OCI-LY3 (cell line): Measurements from ENCODE around the gene COL6A2.
"Not testable (repeated sequence)": the region's sequence is repeated elsewhere in the genome, so short reads cannot be mapped to it uniquely, and the experiment has no call there.

Experiments used
- H2AFZ ChIP-seq: fragments of 200-600, 300-600 bp; shearing (Covaris generic); 2 replicates; pipeline ENCODE4 v1.6.0; 2014; ENCODE audit warnings: antibody characterized with exemption, low read depth, low read length
- H3K27ac ChIP-seq: fragments of 200-600, 300-600 bp; sonication (generic); 2 replicates; pipeline ENCODE4 v1.5.1; 2014; ENCODE audit warnings: mild to moderate bottlenecking, low read length, moderate library complexity, mixed read lengths
- H3K27me3 ChIP-seq: fragments of 200-600, 300-600 bp; sonication (generic); 2 replicates; pipeline ENCODE4 v1.6.1; 2014; ENCODE audit warnings: low read depth, low read length, mixed read lengths
- H3K36me3 ChIP-seq: fragments of 200-600, 300-600 bp; sonication (generic); replicated peaks from 2 replicates; pipeline ENCODE3; 2014; ENCODE audit warnings: low read depth, low read length, mixed read lengths
- H3K4me1 ChIP-seq: fragments of 300-600, 200-600 bp; sonication (generic); 2 replicates; pipeline ENCODE4 v1.6.1; 2014; ENCODE audit warnings: low read length, mixed read lengths
- H3K4me2 ChIP-seq: fragments of 200-600, 300-600 bp; sonication (generic); 2 replicates; pipeline ENCODE4 v1.6.1; 2014; ENCODE audit warnings: low read length, mixed read lengths
- H3K4me3 ChIP-seq: fragments of 300-600, 200-600 bp; sonication (generic); 2 replicates; pipeline ENCODE4 v1.5.1; 2014; ENCODE audit warnings: antibody characterized with exemption, mild to moderate bottlenecking, low read length, moderate library complexity
- H3K79me2 ChIP-seq: fragments of 300-600, 200-600 bp; shearing (Covaris generic); 2 replicates; pipeline ENCODE4 v1.6.1; 2014; ENCODE audit warnings: mild to moderate bottlenecking, low read length, mixed read lengths
- H3K9ac ChIP-seq: fragments of 300-600, 200-600 bp; shearing (Covaris generic); 2 replicates; pipeline ENCODE4 v1.6.0; 2014; ENCODE audit warnings: mild to moderate bottlenecking, low read length, moderate library complexity
- H3K9me3 ChIP-seq: fragments of 200-600, 300-600 bp; shearing (Covaris generic); 2 replicates; pipeline ENCODE4 v1.6.1; 2014; ENCODE audit warnings: low read length, mixed read lengths; ENCODE audit not compliant: insufficient read depth
- H4K20me1 ChIP-seq: fragments of 200-600, 300-600 bp; sonication (generic); 2 replicates; pipeline ENCODE4 v1.6.1; 2016; ENCODE audit warnings: low read length, mixed read lengths; ENCODE audit not compliant: insufficient read depth
- EZH2phosphoT487 ChIP-seq: fragments of 200-600 bp; shearing (Covaris generic); IDR thresholded peaks from 2 replicates; pipeline ENCODE4 v1.6.1; 2018; ENCODE audit warnings: antibody characterized with exemption, mixed run types, low read depth
- TF ChIP-seq, protein P1 (sequence below): fragments of 200-600, 300-600 bp; sonication (generic); IDR thresholded peaks from 2 replicates; pipeline ENCODE4 v1.5.1; 2014; ENCODE audit warnings: antibody characterized with exemption, low read length, low read depth

The COL6A2 gene

DNA sequence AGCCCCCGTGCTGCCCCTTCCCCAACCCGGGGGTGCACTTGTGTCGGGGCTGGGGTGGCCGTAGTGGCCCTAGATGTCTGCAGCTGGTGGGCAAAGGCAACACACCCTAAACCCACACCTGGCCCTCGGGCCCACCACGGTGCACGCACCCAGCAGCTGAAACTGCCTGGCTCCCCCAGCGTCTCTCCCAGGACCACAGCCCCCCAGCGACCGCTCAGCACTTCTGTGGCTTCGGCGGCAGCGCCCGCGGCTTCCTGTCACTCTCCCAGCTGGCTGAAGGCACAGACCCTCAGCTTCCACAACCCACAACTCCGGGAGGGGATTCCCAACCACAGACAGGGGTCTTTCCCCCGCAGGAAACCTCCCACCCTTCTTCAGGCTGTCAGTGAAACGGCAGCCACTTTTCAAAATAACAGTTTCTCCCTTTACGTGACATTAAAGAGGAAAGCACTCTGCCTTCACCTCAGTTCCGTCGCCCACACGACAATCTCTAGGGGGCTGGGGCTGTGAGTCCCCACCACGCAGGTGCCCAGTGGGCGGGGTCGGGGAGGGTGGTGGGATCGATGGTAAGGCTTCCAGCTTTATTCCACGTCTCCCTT is 40.7 kb upstream of the COL6A2 start:
- H3K4me2 ChIP-seq, result no peak overlapping the region
- H3K27me3 ChIP-seq, result no peaks in the 10 kb centered on the region
- no peaks in the 10 kb centered on the region for H3K79me2 ChIP-seq
- H3K9ac ChIP-seq, result no peak overlapping the region
- TF ChIP-seq, protein P1, sequence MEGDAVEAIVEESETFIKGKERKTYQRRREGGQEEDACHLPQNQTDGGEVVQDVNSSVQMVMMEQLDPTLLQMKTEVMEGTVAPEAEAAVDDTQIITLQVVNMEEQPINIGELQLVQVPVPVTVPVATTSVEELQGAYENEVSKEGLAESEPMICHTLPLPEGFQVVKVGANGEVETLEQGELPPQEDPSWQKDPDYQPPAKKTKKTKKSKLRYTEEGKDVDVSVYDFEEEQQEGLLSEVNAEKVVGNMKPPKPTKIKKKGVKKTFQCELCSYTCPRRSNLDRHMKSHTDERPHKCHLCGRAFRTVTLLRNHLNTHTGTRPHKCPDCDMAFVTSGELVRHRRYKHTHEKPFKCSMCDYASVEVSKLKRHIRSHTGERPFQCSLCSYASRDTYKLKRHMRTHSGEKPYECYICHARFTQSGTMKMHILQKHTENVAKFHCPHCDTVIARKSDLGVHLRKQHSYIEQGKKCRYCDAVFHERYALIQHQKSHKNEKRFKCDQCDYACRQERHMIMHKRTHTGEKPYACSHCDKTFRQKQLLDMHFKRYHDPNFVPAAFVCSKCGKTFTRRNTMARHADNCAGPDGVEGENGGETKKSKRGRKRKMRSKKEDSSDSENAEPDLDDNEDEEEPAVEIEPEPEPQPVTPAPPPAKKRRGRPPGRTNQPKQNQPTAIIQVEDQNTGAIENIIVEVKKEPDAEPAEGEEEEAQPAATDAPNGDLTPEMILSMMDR, result no peak
- no peak for TF ChIP-seq EZH2phosphoT487
- no peaks in the 10 kb centered on the region for H3K4me1 ChIP-seq
- no peak overlapping the region for H3K27ac ChIP-seq
- H3K4me3 ChIP-seq, result no peak overlapping the region
- no peaks in the 10 kb centered on the region for H3K9me3 ChIP-seq
- no peaks in the 10 kb centered on the region for H3K36me3 ChIP-seq
- no peak overlapping the region for H2AFZ ChIP-seq
- H4K20me1 ChIP-seq, result no peaks in the 10 kb centered on the region

DNA sequence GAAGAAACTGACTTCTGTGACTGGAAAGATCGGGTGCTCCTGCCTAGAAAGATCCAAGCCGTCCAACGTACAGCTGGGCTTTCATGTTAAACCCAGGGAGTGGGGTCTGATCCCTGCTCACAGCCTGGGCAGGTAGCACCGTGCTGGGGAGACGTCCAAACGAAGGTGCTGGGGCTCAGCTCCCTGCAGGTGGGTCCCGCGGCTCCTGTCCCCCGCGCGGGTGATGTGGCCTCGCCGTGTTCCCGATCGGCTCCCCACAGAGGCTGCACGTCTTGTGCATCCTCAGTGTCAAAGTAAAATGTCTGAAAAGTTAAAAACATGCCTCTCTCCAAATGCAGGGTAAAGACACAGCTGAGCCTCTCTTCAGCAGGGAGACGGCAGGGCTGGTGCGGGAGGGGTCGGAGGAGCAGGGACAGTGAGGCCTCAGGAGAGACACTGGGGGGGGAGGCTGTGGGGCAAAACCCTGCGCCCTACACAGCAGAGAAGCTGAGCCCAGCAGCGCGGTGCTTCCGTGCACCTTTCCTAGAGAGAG is 40.1 kb upstream of the COL6A2 start:
- Histone ChIP-seq H3K9me3 (no peaks in the 10 kb centered on the region), H3K4me2 (no peak overlapping the region), H3K4me1 (no peaks in the 10 kb centered on the region), H3K27me3 (no peaks in the 10 kb centered on the region), H3K27ac (no peak overlapping the region), H3K79me2 (no peaks in the 10 kb centered on the region), H3K9ac (no peak overlapping the region), H3K36me3 (no peaks in the 10 kb centered on the region), H3K4me3 (no peak overlapping the region), H2AFZ (no peak overlapping the region), H4K20me1 (no peaks in the 10 kb centered on the region)
- TF ChIP-seq, protein P1, result no peak
- no peak for TF ChIP-seq EZH2phosphoT487

DNA sequence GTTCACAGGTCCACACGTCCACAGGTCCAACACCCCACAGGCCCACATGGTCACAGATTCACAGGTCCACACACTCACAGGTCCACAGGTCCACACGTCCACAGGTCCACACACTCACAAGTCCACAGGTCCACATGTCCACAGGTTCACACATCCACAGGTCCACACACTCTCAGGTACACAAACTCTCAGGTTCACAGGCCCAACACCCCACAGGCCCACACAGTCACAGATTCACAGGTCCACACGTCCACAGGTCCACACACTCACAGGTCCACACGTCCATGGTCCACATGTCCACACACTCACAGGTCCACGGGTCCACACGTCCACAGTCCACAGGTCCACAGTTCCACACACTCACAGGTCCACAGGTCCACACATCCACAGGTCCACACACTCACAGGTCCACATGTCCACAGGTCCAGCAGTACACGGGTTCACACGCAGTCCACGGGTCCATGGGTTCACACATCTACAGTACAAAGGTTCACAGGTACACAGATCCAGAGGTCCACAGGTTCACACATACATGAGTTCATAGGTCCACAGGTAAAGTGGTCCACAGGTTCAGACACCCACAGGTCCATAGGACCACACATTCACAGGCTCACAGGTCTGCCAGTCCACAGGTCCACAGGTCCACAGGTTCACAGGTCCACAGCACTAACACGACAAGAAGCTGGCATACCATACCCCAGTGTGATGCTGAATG is 39.3 kb upstream of the COL6A2 start:
- no peaks in the 10 kb centered on the region for H4K20me1 ChIP-seq
- H3K4me1 ChIP-seq, result no peaks in the 10 kb centered on the region
- no peaks in the 10 kb centered on the region for H3K79me2 ChIP-seq
- no peaks in the 10 kb centered on the region for H3K27me3 ChIP-seq
- H3K4me2 ChIP-seq, result no peak overlapping the region
- no peaks in the 10 kb centered on the region for H3K36me3 ChIP-seq
- no peak overlapping the region for H3K9ac ChIP-seq
- no peak overlapping the region for H3K27ac ChIP-seq
- no peak for TF ChIP-seq EZH2phosphoT487
- TF ChIP-seq, protein P1, result no peak
- no peak overlapping the region for H2AFZ ChIP-seq
- no peak overlapping the region for H3K4me3 ChIP-seq
- no peaks in the 10 kb centered on the region for H3K9me3 ChIP-seq

DNA sequence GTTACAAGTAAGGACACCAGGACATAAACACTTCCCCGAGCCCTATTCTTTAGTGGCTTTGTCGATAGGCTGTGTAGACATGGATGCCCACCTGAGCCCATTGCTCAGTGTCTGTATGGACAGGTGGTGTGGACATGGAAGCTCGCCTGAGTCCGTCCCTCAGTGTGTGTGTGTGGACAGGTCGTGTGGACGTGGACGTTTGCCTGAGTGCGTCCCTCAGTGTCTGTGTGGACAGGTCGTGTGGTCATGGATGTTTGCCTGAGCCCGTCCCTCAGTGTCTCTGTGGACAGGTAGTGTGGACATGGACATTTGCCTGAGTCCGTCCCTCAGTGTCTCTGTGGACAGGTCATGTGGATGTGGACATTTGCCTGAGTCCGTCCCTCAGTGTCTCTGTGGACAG is 38.7 kb upstream of the COL6A2 start:
- Histone ChIP-seq H3K4me2 (no peak overlapping the region), H3K79me2 (no peaks in the 10 kb centered on the region), H3K4me3 (no peak overlapping the region), H3K36me3 (no peaks in the 10 kb centered on the region), H4K20me1 (no peaks in the 10 kb centered on the region), H3K9me3 (no peaks in the 10 kb centered on the region), H3K4me1 (no peaks in the 10 kb centered on the region), H3K27me3 (no peaks in the 10 kb centered on the region), H3K27ac (no peak overlapping the region), H3K9ac (no peak overlapping the region), H2AFZ (no peak overlapping the region)
- TF ChIP-seq EZH2phosphoT487, result no peak
- TF ChIP-seq, protein P1, result no peak

DNA sequence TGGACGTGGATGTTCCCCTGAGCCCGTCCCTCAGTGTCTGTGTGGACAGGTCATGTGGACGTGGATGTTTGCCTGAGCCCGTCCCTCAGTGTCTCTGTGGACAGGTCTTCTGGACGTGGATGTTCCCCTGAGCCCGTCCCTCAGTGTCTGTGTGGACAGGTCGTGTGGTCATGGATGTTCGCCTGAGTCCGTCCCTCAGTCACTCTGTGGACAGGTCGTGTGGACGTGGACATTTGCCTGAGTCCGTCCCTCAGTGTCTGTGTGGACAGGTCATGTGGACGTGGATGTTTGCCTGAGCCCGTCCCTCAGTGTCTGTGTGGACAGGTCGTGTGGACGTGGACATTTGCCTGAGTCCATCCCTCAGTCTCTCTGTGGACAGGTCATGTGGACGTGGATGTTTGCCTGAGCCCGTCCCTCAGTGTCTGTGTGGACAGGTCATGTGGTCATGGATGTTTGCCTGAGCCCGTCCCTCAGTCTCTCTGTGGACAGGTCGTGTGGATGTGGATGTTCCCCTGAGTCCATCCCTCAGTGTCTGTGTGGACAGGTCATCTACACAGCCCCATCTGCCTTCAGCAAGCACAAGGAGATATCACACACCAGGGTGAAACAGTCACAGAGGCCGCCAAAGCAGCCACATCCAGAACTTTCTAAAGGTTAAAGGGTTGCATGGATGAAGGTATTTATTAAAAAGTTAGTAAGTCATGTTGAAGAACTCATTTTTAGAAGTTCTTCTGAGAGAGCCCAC is 38.0 kb upstream of the COL6A2 start:
- not testable (repeated sequence) for H3K4me1 ChIP-seq, H3K4me2 ChIP-seq

More for the DNA sequence above, 38.0 kb upstream of the COL6A2 start:
- H3K27ac ChIP-seq, H4K20me1 ChIP-seq, H3K4me3 ChIP-seq, H3K9ac ChIP-seq, H3K9me3 ChIP-seq, H3K36me3 ChIP-seq, H3K79me2 ChIP-seq, H2AFZ ChIP-seq, H3K27me3 ChIP-seq: not testable (repeated sequence)
